ENCODE data around the gene WDR31.
"Not testable (repeated sequence)": the region's sequence is repeated elsewhere in the genome, so short reads cannot be mapped to it uniquely, and the experiment has no call there.

WDR31 gene

DNA sequence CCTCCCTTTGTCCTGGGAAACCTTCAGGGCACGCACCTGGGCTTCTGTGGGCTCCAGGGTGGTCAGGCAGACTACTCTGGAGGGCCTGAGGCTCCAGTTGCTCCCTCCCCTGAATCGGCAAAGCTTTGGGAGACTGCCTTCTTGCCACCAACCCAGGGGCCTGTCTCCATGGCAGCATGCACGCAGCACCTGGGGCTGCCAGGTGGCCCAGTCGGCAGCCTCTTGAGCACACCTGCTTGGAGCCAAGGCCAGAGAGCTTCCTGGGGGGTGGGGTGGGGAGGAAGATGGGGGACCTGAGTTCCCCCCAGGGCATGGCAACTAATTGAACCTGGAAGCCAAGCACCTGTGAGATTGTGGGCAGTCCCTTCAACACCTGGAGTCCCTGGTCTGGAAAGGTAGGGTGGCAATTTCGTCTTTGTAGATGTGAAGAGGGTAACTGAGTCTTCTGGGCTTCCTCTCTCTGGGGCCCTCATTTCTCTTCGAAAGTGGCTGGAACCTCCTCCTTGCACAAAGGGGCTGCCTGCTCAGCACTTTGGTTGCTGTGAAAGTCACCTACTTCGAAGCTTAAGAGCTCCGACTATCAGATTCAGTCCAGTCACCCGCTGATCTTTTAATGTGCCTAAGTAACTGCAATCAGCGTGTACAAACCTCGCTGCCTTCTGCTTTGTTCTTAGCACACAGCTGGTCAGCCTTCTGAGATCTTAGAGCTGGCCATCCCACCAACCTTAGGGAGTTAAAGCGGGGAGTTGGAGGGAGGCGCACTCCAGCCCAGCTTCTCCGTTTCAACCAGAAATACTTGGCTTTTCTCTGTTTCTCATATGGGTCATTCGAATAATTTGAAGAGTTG is 40.9 kb downstream of the WDR31 start:
- DNase-seq (ENCODE audit: extremely low read depth in 1 of 2, low read depth in 1 of 2) = no peak

DNA sequence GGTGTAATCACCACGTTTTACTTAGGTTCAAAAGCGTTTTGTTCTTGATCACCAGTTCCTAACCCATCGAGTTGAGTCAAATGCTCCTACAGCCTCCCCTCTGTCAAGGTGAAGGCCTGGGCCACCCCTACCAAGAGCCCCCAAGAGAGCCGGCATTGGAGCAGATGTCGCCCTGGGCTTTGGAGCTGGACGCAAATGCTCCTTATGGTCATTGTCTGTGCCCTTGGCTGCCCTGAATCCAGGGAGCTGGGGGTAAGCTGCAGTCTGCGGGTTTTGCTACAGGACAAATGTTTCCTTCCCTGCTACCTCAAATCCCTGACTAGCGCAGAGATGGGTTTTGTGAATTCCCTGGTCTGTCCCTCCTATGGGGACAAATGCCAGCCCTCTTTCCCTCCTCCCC is 41.8 kb downstream of the WDR31 start:
- no peak for DNase-seq (ENCODE audit: extremely low read depth in 1 of 2, low read depth in 1 of 2)

- DNase-seq (ENCODE audit: extremely low read depth in 1 of 2, low read depth in 1 of 2) = no peak
Observed at GRCh38 chr9:113296796-113297558, 43.1 kb downstream of the WDR31 start.

GRCh38 chr9:113296247-113296646 is 43.8 kb downstream of the WDR31 start:
- not testable (repeated sequence) for DNase-seq (ENCODE audit: extremely low read depth in 1 of 2, low read depth in 1 of 2)

GRCh38 chr9:113293285-113293878 is 46.7 kb downstream of the WDR31 start:
- DNase-seq (ENCODE audit: extremely low read depth in 1 of 2, low read depth in 1 of 2) = no peak

DNA sequence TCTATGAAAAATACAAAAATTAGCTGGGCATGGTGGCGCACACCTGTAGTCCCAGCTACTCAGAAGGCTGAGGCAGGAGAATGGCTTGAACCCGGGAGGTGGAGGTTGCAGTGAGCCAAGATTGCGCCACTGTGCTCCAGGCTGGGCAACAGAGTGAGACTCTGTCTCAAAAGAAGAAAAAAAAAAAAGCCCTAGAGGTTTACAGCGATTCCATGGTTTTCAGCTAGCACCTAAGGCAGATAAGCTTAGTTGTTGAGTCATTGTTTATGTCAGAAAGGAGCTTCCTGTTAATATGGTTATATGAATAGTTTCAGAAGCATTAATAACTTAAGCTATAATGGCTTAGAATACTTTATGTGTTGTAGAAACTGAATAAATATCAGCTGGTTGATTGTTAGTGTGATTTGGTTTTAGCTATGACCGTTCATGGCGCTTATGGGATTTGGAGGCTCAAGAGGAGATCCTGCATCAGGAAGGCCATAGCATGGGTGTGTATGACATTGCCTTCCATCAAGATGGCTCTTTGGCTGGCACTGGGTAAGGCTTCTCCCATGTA is 49.9 kb downstream of the WDR31 start:
- DNase-seq (ENCODE audit: extremely low read depth in 1 of 2, low read depth in 1 of 2) = no peak

- no peak for DNase-seq (ENCODE audit: extremely low read depth in 1 of 2, low read depth in 1 of 2)
Observed at GRCh38 chr9:113289091-113289490, 51.0 kb downstream of the WDR31 start.

GRCh38 chr9:113281356-113281755 is 58.7 kb downstream of the WDR31 start:
- DNase-seq (ENCODE audit: extremely low read depth in 1 of 2, low read depth in 1 of 2) = no peak

GRCh38 chr9:113278840-113279239 is 61.2 kb downstream of the WDR31 start:
- DNase-seq (ENCODE audit: extremely low read depth in 1 of 2, low read depth in 1 of 2) = no peak

DNA sequence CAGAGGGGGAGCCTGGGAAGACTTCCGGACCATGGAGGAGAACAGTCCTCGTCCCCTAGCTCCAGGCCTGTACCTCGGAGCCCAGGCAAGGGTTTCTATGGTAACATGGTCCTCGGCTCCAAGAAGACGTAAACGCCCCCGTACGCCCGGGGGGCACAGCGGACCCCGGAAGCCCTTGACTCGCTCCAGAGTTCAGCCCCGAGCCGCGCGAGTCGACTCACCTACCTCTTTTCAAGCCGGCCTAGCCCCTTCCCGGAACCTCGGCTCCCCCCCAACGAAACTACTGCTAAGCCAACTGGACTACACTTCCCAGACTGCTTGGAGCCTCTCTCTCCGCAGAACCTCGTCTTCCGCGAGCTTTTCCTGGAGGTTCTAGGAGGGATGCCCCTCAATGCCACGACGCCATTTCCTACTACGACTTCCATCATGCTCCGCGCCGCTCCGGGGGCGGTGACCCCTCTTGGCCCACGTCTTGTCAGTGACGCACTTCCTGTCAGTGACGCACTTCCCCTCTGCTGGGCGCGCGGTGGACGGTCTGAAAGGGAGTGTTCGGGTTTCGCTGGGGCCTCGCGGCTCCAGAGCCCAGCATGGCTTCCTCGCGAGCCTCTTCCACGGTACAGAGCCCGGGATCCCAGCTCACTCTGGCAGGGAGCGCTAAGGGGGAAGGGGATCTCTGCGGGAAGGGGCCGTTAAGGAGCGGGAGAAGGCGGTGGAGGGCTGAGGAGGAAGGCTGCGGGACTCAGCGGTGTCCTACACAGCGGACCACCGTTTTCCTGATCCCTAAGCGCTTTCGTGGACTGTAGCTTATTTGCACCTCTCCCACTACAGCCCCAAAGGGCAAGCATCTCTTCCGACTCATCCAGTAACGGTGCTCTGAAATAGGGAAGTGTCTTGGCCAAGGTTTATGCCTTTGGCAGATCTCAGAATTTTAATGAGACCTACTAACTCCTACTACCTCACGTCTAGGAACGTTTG is 64.6 kb downstream of the WDR31 start, which contains the start of the genes CDC26 and PRPF4:
Gene CDC26 (minus strand): TSS at position 416 of the 975 bp plus-strand sequence. CDS start 3,065 bp downstream, outside the sequence.
Gene PRPF4 (plus strand): TSS at position 502 of the 975 bp plus-strand sequence. CDS start 86 bp downstream, at position 588.
- peak; percentile 91 to 94 for DNase-seq (ENCODE audit: extremely low read depth in 1 of 2, low read depth in 1 of 2)

DNA sequence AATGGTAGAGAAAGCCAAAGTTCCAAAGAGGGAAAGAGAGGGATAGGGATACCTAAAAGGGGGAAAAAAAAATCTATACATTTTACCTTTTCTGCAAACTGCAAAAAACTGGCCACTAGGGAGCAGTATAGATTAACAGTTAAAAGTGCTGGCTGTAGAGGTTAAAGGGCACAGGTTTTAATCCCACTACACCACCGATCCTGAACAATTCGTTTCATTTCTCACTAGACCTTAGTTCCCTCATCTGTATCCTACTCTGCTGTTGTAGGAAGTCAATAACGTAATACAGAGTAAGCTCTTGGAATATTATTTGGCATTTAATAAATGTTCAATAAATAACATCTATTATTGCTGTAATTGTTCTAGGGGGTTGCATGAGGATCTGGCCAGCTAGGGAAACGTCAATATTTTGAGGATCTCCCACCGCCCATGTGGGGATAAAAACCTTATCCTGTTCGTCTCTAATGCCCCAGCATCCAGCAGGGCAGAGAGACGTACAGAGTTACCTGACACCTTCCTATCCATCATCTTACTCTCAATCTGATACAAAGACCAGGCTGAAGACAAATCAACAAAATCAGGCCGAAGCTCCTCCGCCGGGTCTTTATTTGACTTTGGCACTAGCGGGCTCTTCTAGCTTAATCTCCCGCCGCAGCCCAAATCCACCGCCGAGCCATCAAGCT is 65.5 kb downstream of the WDR31 start:
- no peak for DNase-seq (ENCODE audit: extremely low read depth in 1 of 2, low read depth in 1 of 2)

DNA sequence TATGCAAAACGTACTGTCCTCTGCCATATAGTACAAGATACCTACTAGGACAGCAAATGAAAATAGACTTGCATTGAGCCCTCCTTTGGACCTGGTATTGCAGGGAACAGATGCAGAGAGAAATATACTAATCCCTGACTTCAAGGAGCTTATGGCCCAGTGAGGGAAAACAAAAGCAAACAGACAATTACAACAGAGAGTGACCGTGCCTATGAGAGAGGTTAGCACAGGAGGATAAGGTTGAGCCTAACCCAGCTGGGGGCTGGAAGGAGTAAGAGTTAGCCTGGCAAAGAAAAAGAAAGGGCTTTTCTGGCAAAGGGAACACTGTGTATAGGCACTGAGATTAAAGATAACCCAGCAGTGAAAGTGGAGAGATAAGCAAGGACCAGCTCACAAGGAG is 70.2 kb downstream of the WDR31 start:
- no peak for DNase-seq (ENCODE audit: extremely low read depth in 1 of 2, low read depth in 1 of 2)

DNA sequence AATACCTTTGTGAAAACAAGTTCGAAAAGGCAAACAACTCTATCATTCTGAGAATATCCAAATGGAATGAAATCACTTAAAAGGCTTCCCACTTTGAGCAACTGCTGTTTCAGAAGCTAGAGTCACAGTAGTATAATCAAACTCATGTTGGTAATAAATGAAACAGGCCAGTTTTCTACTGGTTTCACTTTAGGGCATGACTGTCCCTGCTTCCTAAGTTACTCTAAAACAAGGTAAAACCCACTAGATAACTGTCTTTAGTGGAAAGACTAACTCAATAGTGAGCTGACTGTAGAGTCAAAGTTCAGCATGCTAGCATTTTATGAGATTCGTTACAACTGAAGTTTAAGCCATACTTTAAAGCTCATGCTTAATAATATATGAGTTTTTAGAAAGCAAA is 70.7 kb downstream of the WDR31 start:
- DNase-seq (ENCODE audit: extremely low read depth in 1 of 2, low read depth in 1 of 2) = no peak

DNA sequence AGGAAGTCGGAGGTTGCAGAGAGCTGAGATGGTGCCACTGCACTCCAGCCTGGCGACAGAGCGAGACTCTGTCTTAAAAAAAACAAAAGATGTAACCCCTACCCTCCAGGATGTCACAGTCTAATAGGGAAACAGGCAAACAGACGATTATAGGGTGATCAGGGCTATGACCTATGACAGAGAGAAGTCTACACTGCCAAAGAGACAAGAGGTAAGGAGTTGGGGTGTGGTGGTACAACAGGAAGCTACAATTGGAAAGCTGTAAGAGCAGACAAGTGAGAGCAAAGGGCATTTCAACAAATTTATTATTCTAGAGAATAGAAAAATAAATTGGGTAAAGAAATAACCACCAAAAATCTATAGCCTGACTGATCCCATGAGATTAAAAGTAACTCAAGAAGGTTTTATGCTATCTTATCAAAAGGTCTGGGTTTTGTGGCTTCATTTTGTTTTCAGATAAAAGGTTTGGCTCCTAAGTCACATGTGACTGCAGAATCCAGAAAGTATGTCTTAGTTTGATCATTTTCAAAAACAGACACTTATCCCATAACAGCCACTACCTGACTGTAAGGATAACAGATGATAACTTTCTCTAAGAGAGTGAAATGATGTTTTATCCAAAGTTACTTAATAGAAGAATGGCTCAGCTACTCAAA is 72.0 kb downstream of the WDR31 start:
- no peak for DNase-seq (ENCODE audit: extremely low read depth in 1 of 2, low read depth in 1 of 2)

DNA sequence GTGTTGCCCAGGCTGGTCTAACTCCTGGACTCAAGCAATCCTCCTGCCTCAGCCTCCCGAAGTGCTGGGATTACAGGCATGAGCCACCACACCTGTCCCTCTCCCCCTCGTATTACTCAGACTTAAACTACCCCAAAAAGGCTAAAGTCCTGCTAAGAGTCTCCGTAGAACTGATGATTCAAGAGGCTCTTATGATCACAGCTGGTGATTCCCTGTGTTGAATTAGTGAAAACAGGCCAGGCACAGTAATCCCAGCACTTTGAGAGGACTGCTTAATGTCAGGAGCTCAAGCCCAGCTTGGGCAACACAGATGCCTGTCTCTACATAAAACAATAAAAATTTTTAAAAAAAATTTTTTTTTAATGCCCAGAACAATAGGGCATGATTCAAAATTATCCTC is 73.9 kb downstream of the WDR31 start:
- no peak for DNase-seq (ENCODE audit: extremely low read depth in 1 of 2, low read depth in 1 of 2)
